ENCODE data around the gene IL19. TPM values are rescaled to one million over a fixed set of nuclear protein-coding genes. Genes with fewer than 3 reads are reported as not detected.

Gene IL19
- total RNA-seq, 3 donors from 2014 or later: not detected

GRCh38 chr1:206828061-206828460 lies 57.5 kb downstream of the IL19 start:
- no peak for ATAC-seq
- intact Hi-C loops (cut with DNase I, micrococcal nuclease): no loop called here
- H3K36me3 ChIP-seq (ENCODE audit: low read depth): no peaks in the 10 kb centered on the region
- no peak overlapping the region for H3K4me3 ChIP-seq
- H3K9me3 ChIP-seq: no peaks in the 10 kb centered on the region
- peaks cover 1% of the 10 kb centered on the region for H3K4me1 ChIP-seq (ENCODE audit: low read depth)
- no peak for TF ChIP-seq CTCF (IDR thresholded peaks at IDR 0.05)
- no peak for DNase-seq

- Histone ChIP-seq H3K4me3 (no peak overlapping the region), H3K36me3 (ENCODE audit: low read depth) (no peaks in the 10 kb centered on the region), H3K4me1 (ENCODE audit: low read depth) (peaks cover 8% of the 10 kb centered on the region), H3K9me3 (no peaks in the 10 kb centered on the region)
- ATAC-seq: no peak
- no peak for TF ChIP-seq CTCF (IDR thresholded peaks at IDR 0.05)
- intact Hi-C loops (cut with DNase I, micrococcal nuclease): no loop called here
- no peak for DNase-seq
Measured at GRCh38 chr1:206828765-206829164, 58.2 kb downstream of the IL19 start.

GRCh38 chr1:206829282-206829681 lies 58.7 kb downstream of the IL19 start:
- Histone ChIP-seq H3K36me3 (ENCODE audit: low read depth) (no peaks in the 10 kb centered on the region), H3K9me3 (no peaks in the 10 kb centered on the region), H3K4me3 (no peak overlapping the region), H3K4me1 (ENCODE audit: low read depth) (peaks cover 11% of the 10 kb centered on the region)
- ATAC-seq (no peak), DNase-seq (no peak)
- no peak for TF ChIP-seq CTCF (IDR thresholded peaks at IDR 0.05)
- intact Hi-C loops (cut with DNase I, micrococcal nuclease): no loop called here

- no peak overlapping the region for H3K4me3 ChIP-seq
- no peak for TF ChIP-seq CTCF (IDR thresholded peaks at IDR 0.05)
- intact Hi-C loops (cut with DNase I, micrococcal nuclease): no loop called here
- DNase-seq: no peak
- H3K4me1 ChIP-seq (ENCODE audit: low read depth): peaks cover 11% of the 10 kb centered on the region
- no peaks in the 10 kb centered on the region for H3K36me3 ChIP-seq (ENCODE audit: low read depth)
- ATAC-seq: no peak
- no peaks in the 10 kb centered on the region for H3K9me3 ChIP-seq
Measured at GRCh38 chr1:206829875-206830274, 59.3 kb downstream of the IL19 start.

- no peak for TF ChIP-seq CTCF (IDR thresholded peaks at IDR 0.05)
- no peak for ATAC-seq
- intact Hi-C loops (cut with DNase I, micrococcal nuclease): no loop called here
Measured at GRCh38 chr1:206831650-206832049, 61.1 kb downstream of the IL19 start.

GRCh38 chr1:206832352-206832880 lies 61.8 kb downstream of the IL19 start:
- DNase-seq (no peak), ATAC-seq (no peak)
- H3K36me3 ChIP-seq (ENCODE audit: low read depth): no peaks in the 10 kb centered on the region
- H3K4me3 ChIP-seq: no peak overlapping the region
- no peak for TF ChIP-seq CTCF (IDR thresholded peaks at IDR 0.05)
- H3K4me1 ChIP-seq (ENCODE audit: low read depth): peaks cover 11% of the 10 kb centered on the region
- no peaks in the 10 kb centered on the region for H3K9me3 ChIP-seq
- intact Hi-C loops (cut with DNase I, micrococcal nuclease): no loop called here

More at GRCh38 chr1:206831650-206832049, 61.1 kb downstream of the IL19 start:
- Histone ChIP-seq H3K36me3 (ENCODE audit: low read depth) (no peaks in the 10 kb centered on the region), H3K4me1 (ENCODE audit: low read depth) (peaks cover 11% of the 10 kb centered on the region), H3K4me3 (no peak overlapping the region), H3K9me3 (no peaks in the 10 kb centered on the region)
- no peak for DNase-seq
